ENCODE measurements around the gene PHF23.

GRCh38 chr17:7228920-7229319, 10.3 kb downstream of the PHF23 start:
- TF ChIP-seq CTCF (conservative IDR thresholded peaks at IDR 0.05 in 1 of 2, IDR thresholded peaks at IDR 0.05 in 1 of 2; ENCODE audit: low read depth in 1 of 2, low read length in 2 of 2) (no peak), EZH2 (IDR thresholded peaks at IDR 0.05; ENCODE audit: low read length, missing control alignments) (no peak)
